Measurements from ENCODE around the gene NR3C2.

DNA sequence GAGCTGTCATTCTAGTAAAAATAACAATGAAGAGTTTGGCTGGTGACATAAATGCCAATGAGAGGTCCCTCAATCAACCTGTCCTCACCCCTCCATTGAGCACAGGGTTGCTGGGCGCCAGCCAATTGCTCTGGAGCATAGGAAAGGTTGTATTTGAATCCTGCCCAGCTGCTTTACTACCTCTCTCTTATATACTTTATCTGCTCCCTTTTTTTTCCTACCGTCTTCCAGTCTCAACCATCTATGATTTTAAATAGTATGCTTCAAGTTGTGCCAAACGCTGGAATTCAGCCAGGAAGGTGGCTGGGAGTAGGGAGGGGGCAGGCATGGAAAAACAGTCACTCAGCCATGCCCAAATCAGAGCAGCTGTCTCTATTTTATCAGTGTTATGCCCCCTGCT is 153.8 kb downstream of the NR3C2 start:
- TF ChIP-seq POLR2A (IDR thresholded peaks at IDR 0.05; ENCODE audit: low read depth, low read length) (no peak), POLR2AphosphoS5 (IDR thresholded peaks at IDR 0.05; ENCODE audit: low read depth, low read length) (no peak), TAF1 (IDR thresholded peaks at IDR 0.05; ENCODE audit: low read depth, low read length) (no peak)
